SHP77 (cell line): ENCODE data around the gene DCP1B.

Experiments
- DNase-seq, 2 experiments: peaks; one replicate each; lab custom pipeline; 2025; lab: John Stamatoyannopoulos, UW

Gene DCP1B

GRCh38 chr12:1919284-1919683, 85.0 kb downstream of the DCP1B start:
- DNase-seq = no peak

- DNase-seq = no peak
Measured at GRCh38 chr12:1918884-1919236, 85.4 kb downstream of the DCP1B start.

GRCh38 chr12:1918081-1918883, 86.0 kb downstream of the DCP1B start, which contains the start of gene CACNA2D4:
Gene CACNA2D4, minus strand, starts transcription at chr12:1918652. Its CDS starts 179 bp downstream, at chr12:1918473.
- no peak for DNase-seq

- DNase-seq = no peak
Measured at GRCh38 chr12:1917172-1918070, 86.8 kb downstream of the DCP1B start.

GRCh38 chr12:1916371-1917171, 87.7 kb downstream of the DCP1B start:
- DNase-seq = no peak

- no peak for DNase-seq
Measured at GRCh38 chr12:1915082-1915968, 88.9 kb downstream of the DCP1B start.

- DNase-seq = no peak
Measured at GRCh38 chr12:1914114-1914911, 89.9 kb downstream of the DCP1B start.

- no peak for DNase-seq
Measured at GRCh38 chr12:1913377-1914113, 90.7 kb downstream of the DCP1B start.

GRCh38 chr12:1912580-1913376, 91.5 kb downstream of the DCP1B start:
- no peak for DNase-seq

GRCh38 chr12:1911598-1912575, 92.4 kb downstream of the DCP1B start:
- peak; percentile 45 to 48 for DNase-seq

- DNase-seq = no peak
Measured at GRCh38 chr12:1910468-1910867, 93.8 kb downstream of the DCP1B start.

GRCh38 chr12:1908758-1909157, 95.5 kb downstream of the DCP1B start:
- DNase-seq = no peak

GRCh38 chr12:1907652-1908611, 96.3 kb downstream of the DCP1B start:
- no peak for DNase-seq

GRCh38 chr12:1906579-1906978, 97.7 kb downstream of the DCP1B start:
- no peak for DNase-seq

GRCh38 chr12:1904875-1905274, 99.4 kb downstream of the DCP1B start:
- no peak for DNase-seq

GRCh38 chr12:1896964-1897363, 107.3 kb downstream of the DCP1B start:
- no peak for DNase-seq
